Liver (tissue), 9 donors: ENCODE results near the gene BARX1. TPM values are rescaled to one million over a fixed set of nuclear protein-coding genes. Genes with fewer than 3 reads are reported as not detected.

Experiments
- DNase-seq: peaks from one replicate; pipeline ENCODE4 v3.0.0-alpha.2; 2017; ENCODE audit warnings: low spot score
- H3K27ac ChIP-seq, 2 donors: one replicate each; pipeline ENCODE4 v1.7.0; 2013; ENCODE audit warnings: inconsistent platforms in 2 of 2, low read length in 2 of 2, control low read depth in 1 of 2, low read depth in 1 of 2, mild to moderate bottlenecking in 1 of 2
- H3K27me3 ChIP-seq, 4 donors: one replicate each; pipeline versions ENCODE4 v1.6.1 to v1.7.0; 2013; ENCODE audit warnings: low read length in 3 of 4, inconsistent platforms in 1 of 4, mild to moderate bottlenecking in 1 of 4, moderate library complexity in 1 of 4; ENCODE audit not compliant: control insufficient read depth in 4 of 4, insufficient read depth in 4 of 4
- H3K36me3 ChIP-seq, 4 donors: one replicate each; pipeline versions ENCODE4 v1.6.1 to v1.7.0; 2013; ENCODE audit warnings: low read length in 3 of 4, mild to moderate bottlenecking in 3 of 4, low read depth in 1 of 4, moderate library complexity in 1 of 4; ENCODE audit not compliant: control insufficient read depth in 4 of 4, insufficient read depth in 3 of 4
- H3K4me1 ChIP-seq, 4 donors: one replicate each; pipeline versions ENCODE4 v1.6.1 to v1.7.0; 2013; ENCODE audit warnings: low read length in 3 of 4, mild to moderate bottlenecking in 3 of 4, moderate library complexity in 1 of 4; ENCODE audit not compliant: control insufficient read depth in 4 of 4, insufficient read depth in 4 of 4
- H3K4me3 ChIP-seq, 3 donors: one replicate each; pipeline versions ENCODE4 v1.6.1 to v1.7.0; 2013; ENCODE audit warnings: low read length in 3 of 3, control low read depth in 1 of 3, low read depth in 1 of 3, mild to moderate bottlenecking in 1 of 3
- H3K9ac ChIP-seq, 2 donors: one replicate each; pipeline ENCODE4 v1.7.0; 2013; ENCODE audit warnings: low read length in 2 of 2, mild to moderate bottlenecking in 2 of 2, moderate library complexity in 2 of 2, control low read depth in 1 of 2, low read depth in 1 of 2
- H3K9me3 ChIP-seq, 4 donors: one replicate each; pipeline versions ENCODE4 v1.6.1 to v1.7.0; 2013; ENCODE audit warnings: low read length in 3 of 4; ENCODE audit not compliant: control insufficient read depth in 4 of 4
- EGR1 ChIP-seq, 2 donors: IDR thresholded peaks; 2 replicates each; pipeline ENCODE4 v1.6.1; 2016 to 2018; ENCODE audit warnings: antibody characterized with exemption in 2 of 2, low read depth in 2 of 2
- FOXA1 ChIP-seq: IDR thresholded peaks from 2 replicates; pipeline ENCODE4 v1.6.1; 2016; ENCODE audit warnings: antibody characterized with exemption
- FOXA2 ChIP-seq: IDR thresholded peaks from 2 replicates; pipeline ENCODE4 v1.6.1; 2016; ENCODE audit warnings: antibody characterized with exemption
- GABPA ChIP-seq, 2 donors: IDR thresholded peaks in 1 of 2; conservative IDR thresholded peaks in 1 of 2; 2 replicates each; pipeline ENCODE4 v1.6.1; 2016; ENCODE audit warnings: antibody characterized with exemption in 2 of 2, mild to moderate bottlenecking in 1 of 2, moderate library complexity in 1 of 2
- HNF4A ChIP-seq, 2 donors: conservative IDR thresholded peaks; 2 replicates each; pipeline ENCODE4 v1.6.1; 2016; ENCODE audit warnings: antibody characterized with exemption in 2 of 2, mild to moderate bottlenecking in 2 of 2
- HNF4G ChIP-seq: IDR thresholded peaks from 2 replicates; pipeline ENCODE4 v1.6.1; 2016; ENCODE audit warnings: antibody characterized with exemption
- JUND ChIP-seq, 2 donors: IDR thresholded peaks; 2 replicates each; pipeline ENCODE4 v1.6.1; 2016; ENCODE audit warnings: antibody characterized with exemption in 2 of 2
- NR2F2 ChIP-seq: IDR thresholded peaks from 2 replicates; pipeline ENCODE4 v1.6.1; 2016; ENCODE audit warnings: antibody characterized with exemption
- RAD21 ChIP-seq, 2 donors: IDR thresholded peaks; 2 replicates each; pipeline ENCODE4 v1.6.1; 2016; ENCODE audit warnings: antibody characterized with exemption in 2 of 2, mild to moderate bottlenecking in 2 of 2
- RXRA ChIP-seq, 2 donors: IDR thresholded peaks; 2 replicates each; pipeline ENCODE4 v1.6.1; 2017 to 2018; ENCODE audit warnings: antibody characterized with exemption in 2 of 2, mild to moderate bottlenecking in 1 of 2
- SP1 ChIP-seq: IDR thresholded peaks from 2 replicates; pipeline ENCODE4 v1.6.1; 2018; ENCODE audit warnings: antibody characterized with exemption, mild to moderate bottlenecking
- TAF1 ChIP-seq: conservative IDR thresholded peaks from 2 replicates; pipeline ENCODE4 v1.6.1; 2016; ENCODE audit warnings: antibody characterized with exemption, mild to moderate bottlenecking
- YY1 ChIP-seq: IDR thresholded peaks from 2 replicates; pipeline ENCODE4 v1.6.1; 2016; ENCODE audit warnings: antibody characterized with exemption, mild to moderate bottlenecking
- WGBS: extraction: QIAGEN DNeasy Blood & Tissue Kit; methylation state at CpG from one replicate; pipeline ENCODE4 v1.1.7; 2013; 5-methylcytosine and 5-hydroxymethylcytosine counted together
- polyA plus RNA-seq, 2 donors: library from polyadenylated mRNA; stranded (reverse) in 1 of 2; unstranded in 1 of 2; fragments of 200-250 nt in 1 of 2; fragments of >200 nt in 1 of 2; fragmentation: Nextera tagmentation in 1 of 2; extraction: Ambion mirVana in 1 of 2; gene quantifications; one replicate each; pipeline versions ENCODE4 v1.2.1 to v1.2.3, GENCODE V29; 2013 to 2015
- total RNA-seq, 2 donors: library from RNA; depleted of rRNA; stranded (reverse); fragments of >200 nt; gene quantifications; one replicate each; pipeline ENCODE4 v1.2.3, GENCODE V29; 2014
- TF ChIP-seq, protein P1 (sequence below): IDR thresholded peaks from 2 replicates; pipeline ENCODE4 v1.6.1; 2016; ENCODE audit warnings: antibody characterized with exemption, mild to moderate bottlenecking
- TF ChIP-seq, protein P2 (sequence below): IDR thresholded peaks from 2 replicates; pipeline ENCODE4 v1.6.1; 2016; ENCODE audit warnings: antibody characterized with exemption
- TF ChIP-seq, protein P3 (sequence below): fragments of 150-350 bp; IDR thresholded peaks from 2 replicates; pipeline ENCODE4 v1.5.1; 2017; ENCODE audit warnings: improper control_type of control experiment, low read depth, low read length; ENCODE audit not compliant: missing input control
- TF ChIP-seq, protein P4 (sequence below): IDR thresholded peaks from 2 replicates; pipeline ENCODE4 v1.6.1; 2016; ENCODE audit warnings: antibody characterized with exemption
- TF ChIP-seq, protein P5 (sequence below): IDR thresholded peaks from 2 replicates; pipeline ENCODE4 v1.6.1; 2016; ENCODE audit warnings: antibody characterized with exemption
- donor health status: healthy.
- donor health status: healthy.
- donor health status: healthy.
- donor health status: healthy.
- donor health status: healthy.

Gene BARX1
- total and polyA plus RNA-seq, 4 donors, result not detected

DNA sequence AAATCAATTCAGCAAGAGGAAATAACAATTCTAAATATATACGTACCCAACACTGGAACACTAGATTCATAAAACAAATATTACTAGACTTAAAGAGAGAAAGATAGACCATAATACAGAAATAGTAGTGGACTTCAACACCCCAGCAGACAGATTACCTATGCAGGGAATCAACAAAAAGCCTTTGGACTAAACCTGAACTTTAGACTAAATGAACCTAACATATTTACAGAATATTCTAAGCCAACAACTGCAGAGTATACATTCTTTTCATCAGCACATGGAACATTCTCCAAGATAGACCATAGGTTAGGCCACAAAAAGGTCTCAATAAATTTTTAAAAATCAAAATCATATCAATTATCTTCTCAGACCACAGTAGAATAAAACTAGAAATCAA lies 32.9 kb upstream of the BARX1 start:
- no peak overlapping the region for H3K4me3 ChIP-seq
- no peak overlapping the region for H3K9ac ChIP-seq
- H3K4me1 ChIP-seq, result peaks cover 0 to 6% (median 2%) of the 10 kb centered on the region in 4 donors
- H3K36me3 ChIP-seq, result no peaks in the 10 kb centered on the region
- 39% methylated on average over 1 of the region's 1 CpG for WGBS
- no peak for DNase-seq
- H3K9me3 ChIP-seq, result peaks cover 3 to 4% (median 3%) of the 10 kb centered on the region in 4 donors
- H3K27ac ChIP-seq, result no peak overlapping the region
- TF ChIP-seq HNF4G (no peak), GABPA (IDR thresholded peaks at IDR 0.05 in 1 of 2, conservative IDR thresholded peaks at IDR 0.05 in 1 of 2) (no peak), JUND (IDR thresholded peaks at IDR 0.05) (peak in 1 of 2 donors; percentile 20), FOXA1 (no peak), RXRA (IDR thresholded peaks at IDR 0.05) (peak in 1 of 2 donors; percentile 55), FOXA2 (peak; percentile 50), SP1 (no peak), RAD21 (IDR thresholded peaks at IDR 0.05) (no peak), NR2F2 (no peak), EGR1 (IDR thresholded peaks at IDR 0.05; ENCODE audit: low read depth in 2 of 2) (no peak), YY1 (no peak), TAF1 (no peak), HNF4A (conservative IDR thresholded peaks at IDR 0.05) (peak; percentile 60 to 93)
- TF ChIP-seq, protein P1, sequence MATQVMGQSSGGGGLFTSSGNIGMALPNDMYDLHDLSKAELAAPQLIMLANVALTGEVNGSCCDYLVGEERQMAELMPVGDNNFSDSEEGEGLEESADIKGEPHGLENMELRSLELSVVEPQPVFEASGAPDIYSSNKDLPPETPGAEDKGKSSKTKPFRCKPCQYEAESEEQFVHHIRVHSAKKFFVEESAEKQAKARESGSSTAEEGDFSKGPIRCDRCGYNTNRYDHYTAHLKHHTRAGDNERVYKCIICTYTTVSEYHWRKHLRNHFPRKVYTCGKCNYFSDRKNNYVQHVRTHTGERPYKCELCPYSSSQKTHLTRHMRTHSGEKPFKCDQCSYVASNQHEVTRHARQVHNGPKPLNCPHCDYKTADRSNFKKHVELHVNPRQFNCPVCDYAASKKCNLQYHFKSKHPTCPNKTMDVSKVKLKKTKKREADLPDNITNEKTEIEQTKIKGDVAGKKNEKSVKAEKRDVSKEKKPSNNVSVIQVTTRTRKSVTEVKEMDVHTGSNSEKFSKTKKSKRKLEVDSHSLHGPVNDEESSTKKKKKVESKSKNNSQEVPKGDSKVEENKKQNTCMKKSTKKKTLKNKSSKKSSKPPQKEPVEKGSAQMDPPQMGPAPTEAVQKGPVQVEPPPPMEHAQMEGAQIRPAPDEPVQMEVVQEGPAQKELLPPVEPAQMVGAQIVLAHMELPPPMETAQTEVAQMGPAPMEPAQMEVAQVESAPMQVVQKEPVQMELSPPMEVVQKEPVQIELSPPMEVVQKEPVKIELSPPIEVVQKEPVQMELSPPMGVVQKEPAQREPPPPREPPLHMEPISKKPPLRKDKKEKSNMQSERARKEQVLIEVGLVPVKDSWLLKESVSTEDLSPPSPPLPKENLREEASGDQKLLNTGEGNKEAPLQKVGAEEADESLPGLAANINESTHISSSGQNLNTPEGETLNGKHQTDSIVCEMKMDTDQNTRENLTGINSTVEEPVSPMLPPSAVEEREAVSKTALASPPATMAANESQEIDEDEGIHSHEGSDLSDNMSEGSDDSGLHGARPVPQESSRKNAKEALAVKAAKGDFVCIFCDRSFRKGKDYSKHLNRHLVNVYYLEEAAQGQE, result peak; percentile 47
- TF ChIP-seq, protein P2, sequence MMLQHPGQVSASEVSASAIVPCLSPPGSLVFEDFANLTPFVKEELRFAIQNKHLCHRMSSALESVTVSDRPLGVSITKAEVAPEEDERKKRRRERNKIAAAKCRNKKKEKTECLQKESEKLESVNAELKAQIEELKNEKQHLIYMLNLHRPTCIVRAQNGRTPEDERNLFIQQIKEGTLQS, result no peak
- TF ChIP-seq, protein P3, sequence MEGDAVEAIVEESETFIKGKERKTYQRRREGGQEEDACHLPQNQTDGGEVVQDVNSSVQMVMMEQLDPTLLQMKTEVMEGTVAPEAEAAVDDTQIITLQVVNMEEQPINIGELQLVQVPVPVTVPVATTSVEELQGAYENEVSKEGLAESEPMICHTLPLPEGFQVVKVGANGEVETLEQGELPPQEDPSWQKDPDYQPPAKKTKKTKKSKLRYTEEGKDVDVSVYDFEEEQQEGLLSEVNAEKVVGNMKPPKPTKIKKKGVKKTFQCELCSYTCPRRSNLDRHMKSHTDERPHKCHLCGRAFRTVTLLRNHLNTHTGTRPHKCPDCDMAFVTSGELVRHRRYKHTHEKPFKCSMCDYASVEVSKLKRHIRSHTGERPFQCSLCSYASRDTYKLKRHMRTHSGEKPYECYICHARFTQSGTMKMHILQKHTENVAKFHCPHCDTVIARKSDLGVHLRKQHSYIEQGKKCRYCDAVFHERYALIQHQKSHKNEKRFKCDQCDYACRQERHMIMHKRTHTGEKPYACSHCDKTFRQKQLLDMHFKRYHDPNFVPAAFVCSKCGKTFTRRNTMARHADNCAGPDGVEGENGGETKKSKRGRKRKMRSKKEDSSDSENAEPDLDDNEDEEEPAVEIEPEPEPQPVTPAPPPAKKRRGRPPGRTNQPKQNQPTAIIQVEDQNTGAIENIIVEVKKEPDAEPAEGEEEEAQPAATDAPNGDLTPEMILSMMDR, result no peak
- TF ChIP-seq, protein P4, sequence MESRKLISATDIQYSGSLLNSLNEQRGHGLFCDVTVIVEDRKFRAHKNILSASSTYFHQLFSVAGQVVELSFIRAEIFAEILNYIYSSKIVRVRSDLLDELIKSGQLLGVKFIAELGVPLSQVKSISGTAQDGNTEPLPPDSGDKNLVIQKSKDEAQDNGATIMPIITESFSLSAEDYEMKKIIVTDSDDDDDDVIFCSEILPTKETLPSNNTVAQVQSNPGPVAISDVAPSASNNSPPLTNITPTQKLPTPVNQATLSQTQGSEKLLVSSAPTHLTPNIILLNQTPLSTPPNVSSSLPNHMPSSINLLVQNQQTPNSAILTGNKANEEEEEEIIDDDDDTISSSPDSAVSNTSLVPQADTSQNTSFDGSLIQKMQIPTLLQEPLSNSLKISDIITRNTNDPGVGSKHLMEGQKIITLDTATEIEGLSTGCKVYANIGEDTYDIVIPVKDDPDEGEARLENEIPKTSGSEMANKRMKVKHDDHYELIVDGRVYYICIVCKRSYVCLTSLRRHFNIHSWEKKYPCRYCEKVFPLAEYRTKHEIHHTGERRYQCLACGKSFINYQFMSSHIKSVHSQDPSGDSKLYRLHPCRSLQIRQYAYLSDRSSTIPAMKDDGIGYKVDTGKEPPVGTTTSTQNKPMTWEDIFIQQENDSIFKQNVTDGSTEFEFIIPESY, result no peak
- TF ChIP-seq, protein P5, sequence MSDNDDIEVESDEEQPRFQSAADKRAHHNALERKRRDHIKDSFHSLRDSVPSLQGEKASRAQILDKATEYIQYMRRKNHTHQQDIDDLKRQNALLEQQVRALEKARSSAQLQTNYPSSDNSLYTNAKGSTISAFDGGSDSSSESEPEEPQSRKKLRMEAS, result peak; percentile 25
- no peaks in the 10 kb centered on the region for H3K27me3 ChIP-seq
